Hematopoietic multipotent progenitor cell treated with erythropoietin and hydrocortisone succinate and interleukin-3 and kit ligand, for 6 days (in vitro differentiated cells): ENCODE results near the gene CACNA1S.

Source experiments
- DNase-seq: peaks from one replicate; pipeline ENCODE4 v3.0.0-alpha.2; 2015

The CACNA1S gene

DNA sequence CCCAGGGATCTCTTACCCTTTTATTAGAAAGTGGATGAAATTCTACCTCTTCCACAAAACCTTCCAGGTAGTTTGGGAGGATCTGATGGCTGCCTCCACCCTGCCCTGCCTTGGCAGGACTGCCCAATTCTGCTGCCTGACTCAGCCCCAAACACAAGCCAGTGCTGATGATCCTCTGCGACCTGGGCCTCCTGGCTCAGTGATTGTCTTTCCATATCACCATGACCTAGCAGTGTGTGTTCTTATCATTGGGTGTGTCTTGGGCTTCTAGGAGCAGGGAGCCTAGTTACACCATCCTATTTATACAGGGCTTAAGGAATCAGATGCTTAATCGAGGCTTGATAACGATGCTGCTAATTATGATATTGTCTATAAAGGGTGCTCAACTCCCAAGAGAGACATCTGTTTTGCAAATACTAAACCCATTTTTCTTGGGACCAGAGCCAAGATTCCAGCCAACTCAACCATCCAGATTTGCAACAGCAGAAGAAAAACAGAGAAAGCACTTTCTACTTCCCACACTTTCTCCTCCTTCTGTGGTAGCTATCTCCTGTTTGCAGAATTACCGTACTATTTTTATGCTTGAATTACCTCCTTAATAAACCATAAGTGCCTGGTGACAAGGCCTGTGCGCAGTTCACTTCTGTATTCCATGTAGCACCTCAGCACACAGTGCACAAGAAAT, 52.2 kb downstream of the CACNA1S start:
- DNase-seq, result no peak

- no peak for DNase-seq
Observed at GRCh38 chr1:201059401-201059800, 52.8 kb downstream of the CACNA1S start.

DNA sequence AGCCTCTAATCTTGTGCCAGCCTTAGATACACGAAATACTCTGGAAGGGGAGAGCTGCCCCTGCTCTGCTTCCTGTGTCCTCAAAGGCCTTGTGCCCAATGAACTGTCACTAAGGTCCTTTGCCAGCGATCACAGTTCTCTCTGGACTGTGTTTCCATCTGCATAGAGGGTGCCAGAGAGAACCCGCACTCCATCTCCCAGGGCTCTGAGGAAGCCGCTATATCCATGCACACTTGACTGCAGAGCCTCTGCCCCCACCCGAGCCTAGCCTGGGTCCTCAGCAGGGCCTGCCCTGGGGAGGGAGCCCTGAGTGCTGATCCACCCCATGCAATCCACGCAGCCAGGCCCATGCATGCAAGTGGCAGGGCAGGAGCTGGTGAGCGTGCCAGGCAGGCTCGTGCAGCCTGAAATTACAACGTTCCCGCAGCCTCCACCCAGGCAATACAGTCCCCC, 58.1 kb downstream of the CACNA1S start:
- no peak for DNase-seq

DNA sequence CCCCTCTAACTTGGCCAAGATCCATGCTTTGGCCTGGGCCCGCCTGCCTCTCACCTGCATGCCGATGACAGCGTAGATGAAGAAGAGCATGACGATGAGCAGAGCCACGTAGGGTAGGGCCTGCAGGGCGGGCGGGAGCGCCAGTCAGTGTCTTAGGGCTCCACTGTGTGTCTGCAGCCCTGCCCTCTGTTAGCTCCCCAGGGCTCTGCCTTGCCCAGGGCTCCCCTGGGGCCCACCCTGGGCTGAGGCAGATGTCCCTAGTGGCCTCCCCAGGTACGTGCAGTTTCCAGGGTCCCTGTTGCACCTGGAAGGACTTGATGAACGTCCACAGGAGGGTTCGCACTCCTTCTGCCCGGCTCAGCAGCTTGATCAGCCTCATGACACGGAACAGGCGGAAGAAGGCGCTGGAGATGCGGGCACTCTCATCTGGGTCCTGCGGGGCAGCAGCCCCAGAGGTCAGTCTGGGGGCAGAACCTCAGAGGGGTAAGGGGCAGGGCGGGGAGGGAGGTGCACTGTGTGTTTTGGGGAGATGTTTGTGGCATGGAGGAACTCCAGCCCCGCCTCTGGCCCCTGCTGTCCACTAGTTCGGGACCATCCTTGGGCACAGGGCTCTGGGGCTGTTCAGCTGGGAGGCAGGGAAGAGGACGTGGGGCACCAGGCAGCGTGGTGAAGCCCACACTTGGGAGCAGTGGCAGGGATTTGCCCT, 58.9 kb downstream of the CACNA1S start:
- no peak for DNase-seq

DNA sequence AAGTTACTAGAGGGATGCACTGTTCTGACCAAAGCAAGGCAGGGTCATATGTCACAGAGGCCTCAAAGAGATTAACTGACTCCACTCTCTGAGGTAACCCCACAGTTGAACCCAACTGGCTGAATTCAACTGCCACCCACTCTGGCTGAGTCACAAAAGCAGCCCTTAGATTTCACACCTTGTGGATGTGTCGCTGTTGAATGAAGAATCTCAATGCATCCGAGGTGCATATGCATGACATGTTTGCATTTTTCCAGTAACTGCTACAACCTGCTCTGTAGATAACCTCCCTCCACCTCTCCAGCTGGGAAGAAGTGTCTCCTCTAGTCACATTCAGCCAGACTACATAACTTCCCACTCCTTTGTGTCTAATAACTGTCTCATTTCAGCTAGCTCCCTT, 60.8 kb downstream of the CACNA1S start:
- no peak for DNase-seq

GRCh38 chr1:201050515-201051277, 61.5 kb downstream of the CACNA1S start:
- DNase-seq, result no peak

DNA sequence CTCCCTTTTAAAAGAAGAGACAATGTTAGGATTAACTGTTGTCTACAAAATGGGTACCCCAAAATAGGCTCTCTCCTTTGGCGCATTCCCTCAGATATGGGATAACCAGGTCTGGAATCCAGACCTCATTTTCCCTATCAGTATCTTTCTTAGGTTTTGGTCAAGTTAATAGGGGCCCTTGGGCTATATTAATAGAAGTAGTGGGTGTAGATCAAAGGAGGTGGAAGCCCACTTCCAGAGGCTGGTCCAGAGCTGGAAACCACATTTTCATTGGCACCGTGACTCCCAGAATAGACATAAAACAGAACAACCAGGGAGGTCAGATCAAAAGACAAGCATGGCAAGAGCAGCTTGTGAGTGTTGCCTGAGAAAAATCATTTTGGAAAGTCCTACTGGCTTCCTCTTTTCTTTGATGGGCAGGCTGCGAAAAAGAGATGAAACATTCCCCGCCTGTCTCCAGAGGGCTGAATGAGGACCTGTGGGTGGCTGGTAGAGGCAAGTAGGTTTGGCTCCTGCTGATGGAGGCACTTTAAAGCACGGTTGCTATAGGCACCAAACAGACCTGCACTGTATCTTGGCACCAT, 62.9 kb downstream of the CACNA1S start:
- DNase-seq, result no peak

GRCh38 chr1:201048521-201048920, 63.7 kb downstream of the CACNA1S start:
- no peak for DNase-seq

- DNase-seq, result no peak
Observed at GRCh38 chr1:201044119-201044518, 68.1 kb downstream of the CACNA1S start.

- DNase-seq, result peak; percentile 86
Observed at GRCh38 chr1:201042779-201043461, 69.3 kb downstream of the CACNA1S start.

DNA sequence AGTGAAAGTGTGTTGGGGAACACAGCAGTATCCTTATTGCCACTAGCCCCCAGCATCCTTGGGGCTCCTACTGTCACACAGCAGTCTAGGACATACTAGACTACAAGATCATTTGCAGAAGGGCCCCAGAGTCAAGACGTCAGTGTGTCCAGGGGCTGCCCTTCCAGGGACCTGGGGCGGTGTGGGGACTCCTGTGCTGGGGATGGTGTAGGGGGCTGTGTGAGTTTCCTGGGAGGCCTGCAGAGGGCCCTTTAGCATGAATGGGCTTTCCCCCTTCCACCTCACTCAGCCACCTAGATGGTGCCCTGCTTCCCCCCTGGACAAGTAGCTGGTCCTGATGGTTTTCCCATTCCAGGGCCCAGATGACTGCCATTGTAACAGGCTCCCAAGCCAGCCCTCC, 71.2 kb downstream of the CACNA1S start:
- no peak for DNase-seq

DNA sequence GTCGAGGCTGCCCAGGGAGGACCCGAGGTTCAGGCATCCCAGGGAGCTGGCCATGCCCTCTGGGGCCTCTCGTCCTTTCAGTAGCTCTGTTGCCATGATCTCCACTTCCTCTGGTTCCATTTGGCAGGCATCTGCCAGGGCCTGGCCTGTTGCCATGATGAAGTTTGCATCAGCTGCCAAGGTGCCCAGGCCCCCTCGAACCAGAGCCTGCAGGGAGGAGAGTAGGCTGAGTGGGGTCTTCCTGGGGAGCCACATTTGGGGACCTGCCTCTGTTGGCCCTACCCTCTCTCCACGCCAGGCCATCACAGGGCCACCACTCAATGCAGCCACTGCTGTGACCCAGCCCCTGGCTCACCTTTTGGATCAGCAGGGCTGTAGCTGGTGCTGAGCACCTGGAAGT, 72.3 kb downstream of the CACNA1S start:
- DNase-seq, result no peak

DNA sequence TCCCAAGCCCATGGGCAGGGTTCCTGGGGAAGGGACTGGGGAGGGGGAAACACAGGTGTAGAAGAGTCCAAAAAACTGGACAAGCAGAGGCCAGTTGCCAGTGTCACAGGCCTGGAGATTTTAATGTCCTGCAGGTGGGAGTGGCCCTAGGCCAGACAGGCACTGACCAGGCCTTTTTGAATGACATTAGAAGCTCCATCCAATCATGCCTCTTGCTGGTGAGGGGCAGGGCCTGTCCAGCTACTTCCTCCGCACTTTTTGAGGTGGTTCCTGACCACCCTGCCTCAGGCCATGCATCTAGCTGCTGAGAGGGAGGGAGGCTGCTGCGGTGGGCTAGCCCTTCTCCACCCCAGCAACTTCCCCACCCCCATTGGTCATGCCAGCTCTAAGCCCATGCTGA, 72.8 kb downstream of the CACNA1S start:
- no peak for DNase-seq

GRCh38 chr1:201038186-201038876, 73.9 kb downstream of the CACNA1S start:
- DNase-seq, result no peak

DNA sequence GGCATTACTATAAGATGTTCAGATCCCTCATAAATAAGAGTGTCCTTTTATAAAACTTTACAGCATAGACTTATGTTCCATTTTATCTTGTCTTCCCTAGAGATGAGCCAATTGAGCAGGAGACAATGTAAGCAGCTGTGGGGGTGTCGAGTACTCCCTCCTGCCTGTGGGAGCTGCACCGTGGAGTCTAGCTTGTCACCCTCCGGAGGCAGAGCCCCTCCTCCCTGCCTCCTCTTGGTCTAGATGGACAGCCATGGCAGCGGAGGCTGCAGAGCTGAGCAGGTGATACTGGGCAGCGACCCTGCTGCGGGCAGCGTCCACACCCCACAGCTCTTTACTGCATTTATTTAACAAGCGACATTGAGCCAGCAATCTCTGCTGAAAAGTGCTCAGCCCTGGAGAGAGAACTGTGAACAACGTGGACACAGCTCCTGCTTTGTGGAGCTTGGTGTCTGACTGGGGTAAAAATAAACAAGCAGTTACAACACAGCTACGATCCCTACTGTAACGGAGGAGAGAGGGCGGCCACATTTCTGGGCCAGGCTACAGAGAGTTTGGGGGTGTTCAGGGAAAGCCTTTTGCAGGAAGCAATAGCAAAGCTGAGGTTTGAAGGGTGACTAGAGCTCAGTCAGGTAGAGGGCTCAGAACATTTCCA, 75.9 kb downstream of the CACNA1S start:
- no peak for DNase-seq

DNA sequence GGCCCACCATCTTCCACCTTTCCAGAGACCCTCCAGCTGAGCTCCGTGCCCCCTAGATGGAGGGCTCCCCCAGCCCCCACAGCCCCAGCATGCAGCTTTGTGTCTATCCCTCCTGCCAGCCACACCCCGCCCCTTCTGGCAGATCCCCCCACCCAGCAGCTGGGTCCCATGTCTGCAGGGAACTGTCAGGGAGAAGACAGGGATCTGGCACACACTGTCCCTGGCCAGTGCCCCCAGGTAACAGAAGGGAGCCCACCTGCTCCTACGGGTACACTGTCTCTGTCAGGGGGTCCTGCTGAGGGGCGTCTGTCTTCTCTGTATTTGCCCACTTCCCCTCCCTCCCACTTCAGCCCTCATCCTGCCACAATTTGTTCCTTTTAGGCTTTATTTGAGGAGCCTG, 77.6 kb downstream of the CACNA1S start:
- DNase-seq, result no peak

GRCh38 chr1:201032408-201032807, 79.8 kb downstream of the CACNA1S start:
- DNase-seq, result no peak

DNA sequence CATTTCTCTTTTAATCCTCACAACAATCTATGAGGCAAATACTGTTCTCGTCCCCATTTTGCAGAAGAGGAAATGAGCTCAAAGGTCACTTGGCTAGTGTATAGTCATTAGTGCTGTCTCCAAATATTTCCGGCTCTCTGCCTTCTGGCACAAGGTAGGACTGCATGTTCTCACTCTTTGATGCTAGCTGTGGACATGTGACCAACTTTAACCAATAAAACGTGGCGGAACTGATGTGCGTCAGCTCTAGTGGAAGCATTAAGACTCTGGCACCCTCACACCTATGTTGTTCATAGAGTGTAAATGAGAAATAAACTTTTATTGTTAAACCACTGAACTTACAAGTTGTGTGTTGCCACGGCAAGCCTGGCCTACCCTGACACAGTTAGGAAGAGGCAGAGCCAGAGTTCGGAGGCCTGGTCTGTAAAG, 83.8 kb downstream of the CACNA1S start:
- no peak for DNase-seq

DNA sequence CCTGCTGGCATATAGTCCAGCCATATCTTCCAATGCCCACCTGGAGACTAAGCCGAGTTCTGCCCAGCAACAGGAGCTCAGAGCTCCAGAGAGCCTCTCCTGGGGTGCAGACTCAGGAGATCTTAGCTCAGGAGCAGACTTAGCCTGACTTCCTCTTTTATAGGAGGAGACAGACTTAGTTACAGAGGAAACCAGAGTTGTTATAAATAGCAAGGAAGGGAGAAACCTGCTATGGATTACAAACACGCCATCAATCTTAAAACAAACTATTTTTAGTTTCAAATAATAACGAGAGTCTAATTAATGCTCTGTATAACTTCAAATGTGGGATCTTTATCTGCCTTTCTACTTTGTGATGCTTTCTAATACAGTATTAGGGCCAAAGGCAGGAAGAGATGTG, 85.4 kb downstream of the CACNA1S start:
- peak; percentile 62 for DNase-seq

DNA sequence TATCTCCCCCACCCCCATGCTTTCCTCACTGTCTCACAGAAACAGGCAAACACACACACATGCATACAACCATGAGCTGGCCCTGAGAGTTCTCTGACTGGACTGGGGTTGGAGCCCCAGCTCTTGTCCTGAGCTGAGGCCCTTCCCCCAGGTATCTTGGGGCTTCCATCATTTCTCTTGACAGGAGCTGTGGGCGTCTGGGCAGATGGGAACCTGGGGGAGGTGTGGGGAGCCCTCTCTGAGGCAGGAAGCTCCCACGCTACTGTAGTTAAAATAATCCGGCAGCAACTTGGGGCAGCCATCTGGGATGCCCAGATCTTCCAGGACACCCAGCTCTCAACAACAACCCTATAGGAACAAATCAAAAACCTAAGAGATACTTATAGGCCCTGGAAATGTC, 86.0 kb downstream of the CACNA1S start:
- no peak for DNase-seq

GRCh38 chr1:201025571-201026002, 86.6 kb downstream of the CACNA1S start:
- peak; percentile 49 for DNase-seq

DNA sequence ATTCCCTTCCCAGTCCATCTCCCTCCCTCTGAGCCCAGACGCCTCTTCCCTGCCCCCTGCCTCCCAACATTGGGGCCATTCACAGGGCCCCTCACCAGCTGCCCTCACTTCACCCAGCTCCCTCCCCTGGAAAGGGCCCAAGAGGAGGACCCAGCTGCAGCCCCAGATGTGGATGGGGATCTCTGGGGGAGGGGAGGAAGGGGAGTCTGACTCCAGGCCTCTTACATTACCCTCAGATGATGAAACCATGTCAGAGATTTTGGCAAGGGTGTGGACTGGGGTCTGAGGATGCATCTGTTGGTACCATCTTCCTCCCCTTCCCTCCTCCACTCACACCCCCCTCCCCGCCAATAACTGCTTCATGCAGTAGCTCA, 87.6 kb downstream of the CACNA1S start:
- DNase-seq, result no peak
